Gastrocnemius medialis (tissue), 4 donors: ENCODE results near the gene PTGIS.

Experiments used
- POLR2A ChIP-seq, 2 donors: fragments of 450-650 bp; IDR thresholded peaks; one replicate each; pipeline ENCODE4 v1.6.1; 2017; ENCODE audit warnings: antibody characterized with exemption in 2 of 2, mild to moderate bottlenecking in 2 of 2, moderate library complexity in 2 of 2
- TF ChIP-seq, protein P1 (sequence below), 5 experiments: fragments of 450-650 bp in 3 of 5; fragments of 200-600 bp in 2 of 5; sonication (generic) in 2 of 5; IDR thresholded peaks in 4 of 5; conservative IDR thresholded peaks in 1 of 5; 1 replicate in 4 of 5; 2 replicates in 1 of 5; pipeline ENCODE4 v1.5.1; 2016 to 2019; ENCODE audit warnings: antibody characterized with exemption in 5 of 5, mild to moderate bottlenecking in 3 of 5, moderate library complexity in 3 of 5

DNA sequence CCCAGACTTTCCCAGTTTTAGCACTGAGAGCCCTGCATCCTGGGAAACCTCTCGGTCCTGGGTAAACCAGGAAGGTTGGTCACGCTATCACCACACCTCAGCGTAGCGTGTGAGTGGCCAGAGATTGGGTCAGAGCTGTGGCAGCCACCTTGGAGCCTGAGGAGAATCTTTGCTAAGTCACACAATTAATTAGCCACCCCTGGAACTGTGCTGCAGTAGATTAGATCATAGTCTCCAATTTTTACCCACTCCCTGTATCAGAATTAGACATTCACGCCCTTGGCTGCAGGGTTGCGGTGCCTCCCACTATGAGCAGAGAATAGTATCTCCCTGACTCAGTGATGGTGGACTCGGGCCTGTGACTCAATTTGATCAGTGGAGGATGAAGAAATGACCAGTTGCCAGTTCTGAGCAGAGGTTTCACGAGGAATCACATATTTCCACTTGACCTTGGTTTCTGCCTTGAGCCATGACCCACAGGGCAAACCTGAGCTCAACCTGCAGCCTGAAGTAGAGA, 6.0 kb upstream of the PTGIS start:
- TF ChIP-seq, protein P1, sequence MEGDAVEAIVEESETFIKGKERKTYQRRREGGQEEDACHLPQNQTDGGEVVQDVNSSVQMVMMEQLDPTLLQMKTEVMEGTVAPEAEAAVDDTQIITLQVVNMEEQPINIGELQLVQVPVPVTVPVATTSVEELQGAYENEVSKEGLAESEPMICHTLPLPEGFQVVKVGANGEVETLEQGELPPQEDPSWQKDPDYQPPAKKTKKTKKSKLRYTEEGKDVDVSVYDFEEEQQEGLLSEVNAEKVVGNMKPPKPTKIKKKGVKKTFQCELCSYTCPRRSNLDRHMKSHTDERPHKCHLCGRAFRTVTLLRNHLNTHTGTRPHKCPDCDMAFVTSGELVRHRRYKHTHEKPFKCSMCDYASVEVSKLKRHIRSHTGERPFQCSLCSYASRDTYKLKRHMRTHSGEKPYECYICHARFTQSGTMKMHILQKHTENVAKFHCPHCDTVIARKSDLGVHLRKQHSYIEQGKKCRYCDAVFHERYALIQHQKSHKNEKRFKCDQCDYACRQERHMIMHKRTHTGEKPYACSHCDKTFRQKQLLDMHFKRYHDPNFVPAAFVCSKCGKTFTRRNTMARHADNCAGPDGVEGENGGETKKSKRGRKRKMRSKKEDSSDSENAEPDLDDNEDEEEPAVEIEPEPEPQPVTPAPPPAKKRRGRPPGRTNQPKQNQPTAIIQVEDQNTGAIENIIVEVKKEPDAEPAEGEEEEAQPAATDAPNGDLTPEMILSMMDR (IDR thresholded peaks at IDR 0.05 in 4 of 5, conservative IDR thresholded peaks at IDR 0.05 in 1 of 5), result no peak
- TF ChIP-seq POLR2A (IDR thresholded peaks at IDR 0.05), result no peak
